Right lobe of liver (tissue), 4 donors: Measurements from ENCODE around the gene NEUROG1.

ENCODE experiments used
- POLR2A ChIP-seq: fragments of 450-650 bp; IDR thresholded peaks from one replicate; pipeline ENCODE4 v1.6.1; 2017; ENCODE audit warnings: antibody characterized with exemption, mild to moderate bottlenecking
- TF ChIP-seq, protein P1 (sequence below), 4 donors: fragments of 200-600 bp in 3 of 4; fragments of 450-650 bp in 1 of 4; IDR thresholded peaks; one replicate each; pipeline versions ENCODE4 v1.5.1 to v1.8.0; 2016 to 2022; ENCODE audit warnings: antibody characterized with exemption in 4 of 4, mild to moderate bottlenecking in 2 of 4
- donor health status: DM: no; HTN: no; CAD: no.
- donor health status: DM: no; HTN: no; CAD: no.
- donor health status: DM: no; HTN: yes; CAD: no.

- TF ChIP-seq POLR2A, result no peak
- TF ChIP-seq, protein P1, sequence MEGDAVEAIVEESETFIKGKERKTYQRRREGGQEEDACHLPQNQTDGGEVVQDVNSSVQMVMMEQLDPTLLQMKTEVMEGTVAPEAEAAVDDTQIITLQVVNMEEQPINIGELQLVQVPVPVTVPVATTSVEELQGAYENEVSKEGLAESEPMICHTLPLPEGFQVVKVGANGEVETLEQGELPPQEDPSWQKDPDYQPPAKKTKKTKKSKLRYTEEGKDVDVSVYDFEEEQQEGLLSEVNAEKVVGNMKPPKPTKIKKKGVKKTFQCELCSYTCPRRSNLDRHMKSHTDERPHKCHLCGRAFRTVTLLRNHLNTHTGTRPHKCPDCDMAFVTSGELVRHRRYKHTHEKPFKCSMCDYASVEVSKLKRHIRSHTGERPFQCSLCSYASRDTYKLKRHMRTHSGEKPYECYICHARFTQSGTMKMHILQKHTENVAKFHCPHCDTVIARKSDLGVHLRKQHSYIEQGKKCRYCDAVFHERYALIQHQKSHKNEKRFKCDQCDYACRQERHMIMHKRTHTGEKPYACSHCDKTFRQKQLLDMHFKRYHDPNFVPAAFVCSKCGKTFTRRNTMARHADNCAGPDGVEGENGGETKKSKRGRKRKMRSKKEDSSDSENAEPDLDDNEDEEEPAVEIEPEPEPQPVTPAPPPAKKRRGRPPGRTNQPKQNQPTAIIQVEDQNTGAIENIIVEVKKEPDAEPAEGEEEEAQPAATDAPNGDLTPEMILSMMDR (IDR thresholded peaks at IDR 0.05), result no peak
Measured at GRCh38 chr5:135537271-135537670, 1.5 kb upstream of the NEUROG1 start.
